IgD-negative memory B cell (primary cell): Measurements from ENCODE around the gene RGMA. TPM values are rescaled to one million over a fixed set of nuclear protein-coding genes. Genes with fewer than 3 reads are reported as not detected.
"Not testable (repeated sequence)": the region's sequence is repeated elsewhere in the genome, so short reads cannot be mapped to it uniquely, and the experiment has no call there.

Source experiments
- H3K27ac Mint-ChIP-seq, 3 donors: one replicate each; pipeline ENCODE4 v1.8.0; 2020 to 2022; ENCODE audit warnings: mild to moderate bottlenecking in 3 of 3, mixed read lengths in 3 of 3, moderate library complexity in 1 of 3
- H3K27me3 Mint-ChIP-seq: one replicate; pipeline ENCODE4 v1.8.0; 2021; ENCODE audit warnings: mixed read lengths
- H3K36me3 Mint-ChIP-seq: one replicate; pipeline ENCODE4 v1.8.0; 2020; ENCODE audit warnings: mild to moderate bottlenecking, mixed read lengths
- H3K4me1 Mint-ChIP-seq, 3 donors: one replicate each; pipeline ENCODE4 v1.8.0; 2020 to 2022; ENCODE audit warnings: mixed read lengths in 3 of 3, mild to moderate bottlenecking in 1 of 3
- H3K4me3 Mint-ChIP-seq, 4 donors: one replicate each; pipeline ENCODE4 v1.8.0; 2020 to 2022; ENCODE audit warnings: mild to moderate bottlenecking in 4 of 4, mixed read lengths in 4 of 4, moderate library complexity in 3 of 4
- H3K9me3 Mint-ChIP-seq, 3 donors: one replicate each; pipeline ENCODE4 v1.8.0; 2020 to 2021; ENCODE audit warnings: mixed read lengths in 3 of 3, mild to moderate bottlenecking in 1 of 3
- polyA plus RNA-seq: library from polyadenylated mRNA; unstranded; fragments of 300-500 nt; fragmentation: Illumina TruSeq; gene quantifications from one replicate; pipeline ENCODE4 v1.2.3, GENCODE V29; 2021

RGMA gene
- polyA plus RNA-seq, 1 donor from 2014 or later = not detected

GRCh38 chr15:93066834-93067648, 22.0 kb downstream of the RGMA start:
- peaks cover 21% of the 10 kb centered on the region for H3K27me3 Mint-ChIP-seq
- H3K4me1 Mint-ChIP-seq = peaks cover 0 to 2% (median 0%) of the 10 kb centered on the region in 3 donors
- H3K27ac Mint-ChIP-seq = no peak overlapping the region
- H3K4me3 Mint-ChIP-seq = no peak overlapping the region
- no peaks in the 10 kb centered on the region for H3K9me3 Mint-ChIP-seq
- H3K36me3 Mint-ChIP-seq = no peaks in the 10 kb centered on the region

GRCh38 chr15:93066224-93066681, 22.8 kb downstream of the RGMA start:
- H3K27ac Mint-ChIP-seq = no peak overlapping the region
- no peaks in the 10 kb centered on the region for H3K4me1 Mint-ChIP-seq
- H3K36me3 Mint-ChIP-seq = no peaks in the 10 kb centered on the region
- no peak overlapping the region for H3K4me3 Mint-ChIP-seq
- H3K9me3 Mint-ChIP-seq = no peaks in the 10 kb centered on the region
- peaks cover 14% of the 10 kb centered on the region for H3K27me3 Mint-ChIP-seq

GRCh38 chr15:93065641-93066045, 23.4 kb downstream of the RGMA start:
- no peak overlapping the region for H3K27ac Mint-ChIP-seq
- H3K27me3 Mint-ChIP-seq = peaks cover 9% of the 10 kb centered on the region
- no peak overlapping the region for H3K4me3 Mint-ChIP-seq
- H3K36me3 Mint-ChIP-seq = no peaks in the 10 kb centered on the region
- no peaks in the 10 kb centered on the region for H3K4me1 Mint-ChIP-seq
- H3K9me3 Mint-ChIP-seq = no peaks in the 10 kb centered on the region

GRCh38 chr15:93063796-93064690, 25.0 kb downstream of the RGMA start:
- Mint-ChIP-seq H3K4me3 (no peak overlapping the region), H3K27ac (no peak overlapping the region), H3K36me3 (no peaks in the 10 kb centered on the region), H3K27me3 (peaks cover 7% of the 10 kb centered on the region), H3K4me1 (no peaks in the 10 kb centered on the region), H3K9me3 (no peaks in the 10 kb centered on the region)

GRCh38 chr15:93063262-93063671, 25.7 kb downstream of the RGMA start:
- H3K27ac Mint-ChIP-seq = no peak overlapping the region
- no peaks in the 10 kb centered on the region for H3K4me1 Mint-ChIP-seq
- peaks cover 7% of the 10 kb centered on the region for H3K27me3 Mint-ChIP-seq
- no peaks in the 10 kb centered on the region for H3K36me3 Mint-ChIP-seq
- no peak overlapping the region for H3K4me3 Mint-ChIP-seq
- no peaks in the 10 kb centered on the region for H3K9me3 Mint-ChIP-seq

GRCh38 chr15:93062628-93063261, 26.3 kb downstream of the RGMA start:
- not testable (repeated sequence) for H3K9me3 Mint-ChIP-seq, H3K27ac Mint-ChIP-seq, H3K36me3 Mint-ChIP-seq, H3K27me3 Mint-ChIP-seq, H3K4me1 Mint-ChIP-seq, H3K4me3 Mint-ChIP-seq

GRCh38 chr15:93060336-93061248, 28.4 kb downstream of the RGMA start:
- H3K27ac Mint-ChIP-seq = peak overlapping the region in 1 of 3 donors; percentile 10
- H3K36me3 Mint-ChIP-seq = no peaks in the 10 kb centered on the region
- H3K4me1 Mint-ChIP-seq = no peaks in the 10 kb centered on the region
- peaks cover 6% of the 10 kb centered on the region for H3K27me3 Mint-ChIP-seq
- no peak overlapping the region for H3K4me3 Mint-ChIP-seq
- no peaks in the 10 kb centered on the region for H3K9me3 Mint-ChIP-seq

- H3K27ac Mint-ChIP-seq = no peak overlapping the region
- peaks cover 6% of the 10 kb centered on the region for H3K27me3 Mint-ChIP-seq
- no peaks in the 10 kb centered on the region for H3K4me1 Mint-ChIP-seq
- no peaks in the 10 kb centered on the region for H3K36me3 Mint-ChIP-seq
- no peaks in the 10 kb centered on the region for H3K9me3 Mint-ChIP-seq
- H3K4me3 Mint-ChIP-seq = no peak overlapping the region
Observed at GRCh38 chr15:93059442-93059841, 29.6 kb downstream of the RGMA start.

DNA sequence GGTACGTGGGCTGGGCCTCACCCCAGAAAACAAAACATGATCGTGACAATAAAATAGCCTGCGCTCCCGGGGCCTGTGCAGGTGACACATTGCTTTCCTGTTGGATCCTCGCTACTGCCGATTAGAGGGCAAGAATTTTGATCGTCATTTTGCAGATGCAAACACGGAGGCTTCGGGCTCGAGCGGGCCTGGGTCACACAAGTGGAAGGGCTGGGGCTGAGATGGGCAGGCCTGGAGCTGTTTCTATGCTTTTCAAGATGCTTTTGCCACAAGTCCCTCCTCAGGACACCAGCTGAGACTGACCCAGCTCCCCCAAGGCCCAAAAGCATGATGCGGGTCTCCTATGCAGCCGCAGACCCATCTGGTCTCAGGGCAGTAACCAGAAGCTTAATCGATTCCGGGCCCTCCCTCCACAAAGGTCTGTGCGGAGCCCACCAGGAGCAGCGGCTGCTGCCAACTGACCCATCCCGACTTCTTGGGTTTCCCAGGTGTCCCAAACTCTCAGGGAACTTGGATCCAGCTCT, 30.0 kb downstream of the RGMA start:
- Mint-ChIP-seq H3K9me3 (no peaks in the 10 kb centered on the region), H3K4me3 (no peak overlapping the region), H3K36me3 (no peaks in the 10 kb centered on the region), H3K27me3 (peaks cover 4% of the 10 kb centered on the region), H3K4me1 (no peaks in the 10 kb centered on the region), H3K27ac (no peak overlapping the region)

DNA sequence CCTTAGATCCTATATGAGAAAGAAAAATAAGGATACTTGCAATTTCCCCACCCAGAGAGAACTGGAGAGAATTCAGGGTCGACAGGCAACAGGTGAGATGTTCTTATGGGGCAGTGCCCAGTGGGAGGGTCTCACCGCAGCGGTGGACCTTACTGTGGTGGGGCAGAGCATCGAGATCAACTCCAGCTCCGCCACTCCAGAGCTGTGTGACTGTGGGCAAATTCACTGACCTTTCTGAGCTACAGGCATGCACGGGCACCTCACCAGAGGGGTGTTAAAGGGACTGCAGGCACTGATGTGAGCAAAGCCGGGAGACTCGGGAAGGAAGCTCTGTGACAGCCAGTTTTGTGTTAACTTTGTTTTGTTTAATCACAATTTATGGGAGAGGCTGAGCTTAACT, 30.9 kb downstream of the RGMA start:
- Mint-ChIP-seq H3K27me3 (peaks cover 7% of the 10 kb centered on the region), H3K9me3 (no peaks in the 10 kb centered on the region), H3K4me3 (no peak overlapping the region), H3K27ac (no peak overlapping the region), H3K36me3 (no peaks in the 10 kb centered on the region), H3K4me1 (no peaks in the 10 kb centered on the region)

GRCh38 chr15:93057618-93058017, 31.4 kb downstream of the RGMA start:
- Mint-ChIP-seq H3K4me1 (no peaks in the 10 kb centered on the region), H3K27ac (no peak overlapping the region), H3K9me3 (no peaks in the 10 kb centered on the region), H3K36me3 (no peaks in the 10 kb centered on the region), H3K4me3 (no peak overlapping the region), H3K27me3 (peaks cover 7% of the 10 kb centered on the region)

DNA sequence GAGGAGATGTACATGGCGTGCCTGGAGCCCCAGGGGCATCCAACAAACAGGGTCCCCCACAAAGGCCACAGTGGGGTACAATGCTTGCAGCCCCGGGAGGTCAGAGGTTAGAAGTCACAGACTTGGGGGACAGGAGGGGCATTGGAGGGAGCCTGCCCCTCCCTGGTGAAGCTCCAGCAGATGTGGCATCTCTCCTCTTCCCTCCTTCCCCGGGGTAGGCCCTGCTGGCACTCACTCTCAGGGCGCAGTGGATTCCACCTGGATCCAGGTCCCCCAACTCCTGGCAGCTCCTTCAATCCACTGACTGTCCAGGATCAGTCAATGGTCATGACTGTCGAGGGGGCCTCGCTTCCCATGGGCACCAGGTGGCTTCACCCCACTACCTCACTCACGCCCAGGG, 32.2 kb downstream of the RGMA start:
- Mint-ChIP-seq H3K4me3 (no peak overlapping the region), H3K4me1 (no peaks in the 10 kb centered on the region), H3K27me3 (peaks cover 7% of the 10 kb centered on the region), H3K36me3 (no peaks in the 10 kb centered on the region), H3K27ac (no peak overlapping the region), H3K9me3 (no peaks in the 10 kb centered on the region)

GRCh38 chr15:93055211-93055610, 33.8 kb downstream of the RGMA start:
- no peak overlapping the region for H3K27ac Mint-ChIP-seq
- H3K36me3 Mint-ChIP-seq = no peaks in the 10 kb centered on the region
- H3K27me3 Mint-ChIP-seq = peaks cover 4% of the 10 kb centered on the region
- H3K9me3 Mint-ChIP-seq = no peaks in the 10 kb centered on the region
- H3K4me1 Mint-ChIP-seq = no peaks in the 10 kb centered on the region
- no peak overlapping the region for H3K4me3 Mint-ChIP-seq
